DND-41 (cell line): ENCODE measurements around the gene EDN2.

Source experiments
- EZH2 ChIP-seq: IDR thresholded peaks from 3 replicates; pipeline ENCODE4 v1.6.1; 2012; ENCODE audit warnings: borderline replicate concordance, low read depth, mild to moderate bottlenecking, moderate library complexity, low read length, inconsistent platforms; ENCODE audit not compliant: severe bottlenecking
- TF ChIP-seq, protein P1 (sequence below): IDR thresholded peaks from 2 replicates; pipeline ENCODE4 v1.5.1; 2012; ENCODE audit warnings: borderline replicate concordance, low read length, moderate library complexity, mild to moderate bottlenecking; ENCODE audit not compliant: poor library complexity, severe bottlenecking; ENCODE audit errors: extremely low read depth

DNA sequence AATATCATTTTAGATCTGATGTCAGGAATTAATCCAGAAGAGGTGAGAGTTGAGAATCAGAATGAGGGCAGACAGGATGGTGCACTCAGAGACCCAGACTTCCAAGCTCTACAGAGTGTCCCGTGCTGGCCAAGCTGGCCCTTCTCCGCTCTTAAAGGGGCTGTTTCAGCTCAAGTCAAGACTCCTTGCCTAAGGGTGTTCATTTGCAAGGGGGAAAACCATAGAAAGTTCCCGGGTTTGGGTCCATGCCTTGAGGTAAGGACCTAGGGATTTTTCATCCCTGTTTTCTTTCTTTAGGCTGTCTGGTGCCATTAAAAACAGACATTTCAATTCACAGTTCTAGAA is 47.5 kb downstream of the EDN2 start:
- TF ChIP-seq, protein P1, sequence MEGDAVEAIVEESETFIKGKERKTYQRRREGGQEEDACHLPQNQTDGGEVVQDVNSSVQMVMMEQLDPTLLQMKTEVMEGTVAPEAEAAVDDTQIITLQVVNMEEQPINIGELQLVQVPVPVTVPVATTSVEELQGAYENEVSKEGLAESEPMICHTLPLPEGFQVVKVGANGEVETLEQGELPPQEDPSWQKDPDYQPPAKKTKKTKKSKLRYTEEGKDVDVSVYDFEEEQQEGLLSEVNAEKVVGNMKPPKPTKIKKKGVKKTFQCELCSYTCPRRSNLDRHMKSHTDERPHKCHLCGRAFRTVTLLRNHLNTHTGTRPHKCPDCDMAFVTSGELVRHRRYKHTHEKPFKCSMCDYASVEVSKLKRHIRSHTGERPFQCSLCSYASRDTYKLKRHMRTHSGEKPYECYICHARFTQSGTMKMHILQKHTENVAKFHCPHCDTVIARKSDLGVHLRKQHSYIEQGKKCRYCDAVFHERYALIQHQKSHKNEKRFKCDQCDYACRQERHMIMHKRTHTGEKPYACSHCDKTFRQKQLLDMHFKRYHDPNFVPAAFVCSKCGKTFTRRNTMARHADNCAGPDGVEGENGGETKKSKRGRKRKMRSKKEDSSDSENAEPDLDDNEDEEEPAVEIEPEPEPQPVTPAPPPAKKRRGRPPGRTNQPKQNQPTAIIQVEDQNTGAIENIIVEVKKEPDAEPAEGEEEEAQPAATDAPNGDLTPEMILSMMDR = no peak
- TF ChIP-seq EZH2 = no peak
